H4 (cell line): ENCODE results near the gene VSIG8. TPM values are rescaled to one million over a fixed set of nuclear protein-coding genes. Genes with fewer than 3 reads are reported as not detected.

Source experiments
- DNase-seq: peaks from one replicate; pipeline ENCODE4 v3.0.0-alpha.2; 2015; ENCODE audit warnings: low spot score
- total RNA-seq: library from RNA; depleted of rRNA; stranded (reverse); fragments of >200 nt; shearing (Covaris generic); gene quantifications from 2 replicates; pipeline ENCODE4 v1.2.3, GENCODE V29; 2014

The VSIG8 gene
- total RNA-seq, 1 experiment from 2014 or later, result 0.14 TPM

GRCh38 chr1:159856576-159856975 is 5.9 kb downstream of the VSIG8 start:
- DNase-seq, result no peak

GRCh38 chr1:159855709-159856108 is 6.7 kb downstream of the VSIG8 start:
- no peak for DNase-seq

- no peak for DNase-seq
These were observed 7.7 kb downstream of the VSIG8 start for GRCh38 chr1:159854693-159855192.

GRCh38 chr1:159854116-159854692 is 8.3 kb downstream of the VSIG8 start:
- no peak for DNase-seq

GRCh38 chr1:159853417-159854115 is 8.9 kb downstream of the VSIG8 start:
- no peak for DNase-seq

GRCh38 chr1:159851407-159851806 is 11.1 kb downstream of the VSIG8 start:
- no peak for DNase-seq

- DNase-seq, result no peak
These were observed 12.7 kb downstream of the VSIG8 start for GRCh38 chr1:159849626-159850366.

- no peak for DNase-seq
These were observed 14.1 kb downstream of the VSIG8 start for GRCh38 chr1:159848326-159848725.

- no peak for DNase-seq
These were observed 15.2 kb downstream of the VSIG8 start for GRCh38 chr1:159847231-159847630.

- DNase-seq, result no peak
These were observed 16.5 kb downstream of the VSIG8 start for GRCh38 chr1:159845751-159846629.

GRCh38 chr1:159843459-159843858 is 19.0 kb downstream of the VSIG8 start:
- DNase-seq, result no peak

- no peak for DNase-seq
These were observed 20.7 kb downstream of the VSIG8 start for GRCh38 chr1:159841749-159842148.

GRCh38 chr1:159839116-159839849 is 23.2 kb downstream of the VSIG8 start:
- no peak for DNase-seq

- DNase-seq, result no peak
These were observed 23.7 kb downstream of the VSIG8 start for GRCh38 chr1:159838715-159839114.

GRCh38 chr1:159835862-159836525 is 26.5 kb downstream of the VSIG8 start:
- DNase-seq, result no peak

GRCh38 chr1:159835356-159835755 is 27.1 kb downstream of the VSIG8 start:
- DNase-seq, result no peak

GRCh38 chr1:159832309-159832708 is 30.1 kb downstream of the VSIG8 start:
- no peak for DNase-seq

GRCh38 chr1:159831412-159832141 is 30.9 kb downstream of the VSIG8 start:
- no peak for DNase-seq

- DNase-seq, result no peak
These were observed 31.7 kb downstream of the VSIG8 start for GRCh38 chr1:159830722-159831121.
